H9 (cell line): ENCODE results near the gene SLIT2. TPM values are rescaled to one million over a fixed set of nuclear protein-coding genes. Genes with fewer than 3 reads are reported as not detected.

Experiments
- DNase-seq: peaks from one replicate; pipeline ENCODE4 v3.0.0-alpha.2; 2017
- H2AFZ ChIP-seq: one replicate; pipeline ENCODE4 v1.6.1; 2013; ENCODE audit warnings: mild to moderate bottlenecking, low read length, control low read depth, moderate library complexity
- H2AK5ac ChIP-seq: 2 replicates; pipeline ENCODE4 v1.6.1; 2013; ENCODE audit warnings: low read length, control low read depth, mixed read lengths; ENCODE audit not compliant: insufficient read length
- H2BK120ac ChIP-seq: one replicate; pipeline ENCODE4 v1.6.1; 2013; ENCODE audit warnings: low read depth, mild to moderate bottlenecking, low read length, control low read depth, inconsistent platforms; ENCODE audit not compliant: poor library complexity, severe bottlenecking
- H2BK12ac ChIP-seq: 2 replicates; pipeline ENCODE4 v1.6.1; 2013; ENCODE audit warnings: low read length, control low read depth, mixed read lengths, low read depth; ENCODE audit not compliant: insufficient read length
- H2BK15ac ChIP-seq: 2 replicates; pipeline ENCODE4 v1.6.1; 2013; ENCODE audit warnings: low read depth, low read length, control low read depth
- H2BK20ac ChIP-seq: one replicate; pipeline ENCODE4 v1.6.1; 2013; ENCODE audit warnings: low read depth, mild to moderate bottlenecking, low read length, control low read depth, inconsistent platforms; ENCODE audit not compliant: poor library complexity, severe bottlenecking
- H2BK5ac ChIP-seq: 2 replicates; pipeline ENCODE4 v1.6.1; 2013; ENCODE audit warnings: low read length, control low read depth, mixed read lengths; ENCODE audit not compliant: insufficient read length
- H3K14ac ChIP-seq: 2 replicates; pipeline ENCODE4 v1.6.1; 2013; ENCODE audit warnings: low read length, control low read depth; ENCODE audit not compliant: insufficient read depth
- H3K18ac ChIP-seq: 2 replicates; pipeline ENCODE4 v1.6.1; 2013; ENCODE audit warnings: low read depth, mild to moderate bottlenecking, mixed read lengths, low read length, control low read depth; ENCODE audit not compliant: insufficient read length
- H3K23ac ChIP-seq: 2 replicates; pipeline ENCODE4 v1.6.1; 2013; ENCODE audit warnings: low read length, control low read depth, mixed read lengths, low read depth; ENCODE audit not compliant: insufficient read length
- H3K23me2 ChIP-seq: 2 replicates; pipeline ENCODE4 v1.6.1; 2013; ENCODE audit warnings: low read depth, mild to moderate bottlenecking, mixed read lengths, low read length, control low read depth; ENCODE audit not compliant: insufficient read length, poor library complexity, severe bottlenecking
- H3K27ac ChIP-seq: 2 replicates; pipeline ENCODE4 v1.5.1; 2013; ENCODE audit warnings: low read length, control low read depth, mixed read lengths, low read depth; ENCODE audit not compliant: insufficient read length
- H3K27me3 ChIP-seq: 2 replicates; pipeline ENCODE4 v1.6.1; 2013; ENCODE audit warnings: low read length, control low read depth, inconsistent platforms; ENCODE audit not compliant: insufficient read depth
- H3K4ac ChIP-seq: 2 replicates; pipeline ENCODE4 v1.6.1; 2013; ENCODE audit warnings: low read depth, mild to moderate bottlenecking, control low read depth, inconsistent platforms, low read length, moderate library complexity
- H3K4me1 ChIP-seq: 2 replicates; pipeline ENCODE4 v1.6.1; 2013; ENCODE audit warnings: low read length, control low read depth, inconsistent platforms; ENCODE audit not compliant: insufficient read depth
- H3K4me2 ChIP-seq: 2 replicates; pipeline ENCODE4 v1.6.1; 2013; ENCODE audit warnings: low read length, control low read depth, mixed read lengths; ENCODE audit not compliant: insufficient read length, insufficient read depth
- H3K56ac ChIP-seq: 2 replicates; pipeline ENCODE4 v1.6.1; 2013; ENCODE audit warnings: low read depth, mild to moderate bottlenecking, mixed read lengths, low read length, control low read depth; ENCODE audit not compliant: insufficient read length
- H3K79me1 ChIP-seq: 2 replicates; pipeline ENCODE4 v1.6.1; 2013; ENCODE audit warnings: low read depth, mild to moderate bottlenecking, moderate library complexity, low read length, control low read depth, inconsistent platforms; ENCODE audit not compliant: insufficient read depth, poor library complexity, severe bottlenecking
- H3K79me2 ChIP-seq: 2 replicates; pipeline ENCODE4 v1.6.1; 2013; ENCODE audit warnings: low read length, control low read depth, inconsistent platforms; ENCODE audit not compliant: insufficient read depth
- H3K9ac ChIP-seq: 2 replicates; pipeline ENCODE4 v1.6.1; 2013; ENCODE audit warnings: low read length, control low read depth, mixed read lengths; ENCODE audit not compliant: insufficient read length; ENCODE audit errors: extremely low read depth
- H3K9me3 ChIP-seq: one replicate; pipeline ENCODE4 v1.6.1; 2013; ENCODE audit warnings: low read depth, low read length, inconsistent platforms; ENCODE audit not compliant: control insufficient read depth
- H3T11ph ChIP-seq: one replicate; pipeline ENCODE4 v1.6.1; 2013; ENCODE audit warnings: mild to moderate bottlenecking, low read length, control low read depth, inconsistent platforms
- H4K20me1 ChIP-seq: one replicate; pipeline ENCODE4 v1.6.1; 2013; ENCODE audit not compliant: control insufficient read depth, insufficient read length, insufficient read depth
- H4K5ac ChIP-seq: 2 replicates; pipeline ENCODE4 v1.6.1; 2013; ENCODE audit warnings: low read depth, mild to moderate bottlenecking, mixed read lengths, low read length, control low read depth; ENCODE audit not compliant: insufficient read length
- H4K8ac ChIP-seq: replicated peaks from 2 replicates; pipeline ENCODE4 v1.6.1; 2013; ENCODE audit warnings: low read length, control low read depth, mixed read lengths, low read depth; ENCODE audit not compliant: insufficient read length
- H4K91ac ChIP-seq: 2 replicates; pipeline ENCODE4 v1.6.1; 2013; ENCODE audit warnings: low read depth, mild to moderate bottlenecking, moderate library complexity, mixed read lengths, low read length, control low read depth; ENCODE audit not compliant: insufficient read length
- H3K27ac Mint-ChIP-seq, 3 experiments: 2 replicates in 2 of 3; 3 replicates in 1 of 3; pipeline ENCODE4 v1.8.0; 2020 to 2021; ENCODE audit warnings: mixed read lengths in 3 of 3, mild to moderate bottlenecking in 1 of 3, moderate library complexity in 1 of 3
- H3K27me3 Mint-ChIP-seq: 2 replicates; pipeline ENCODE4 v1.8.0; 2021; ENCODE audit warnings: low read depth, mild to moderate bottlenecking, moderate library complexity, mixed read lengths
- H3K36me3 Mint-ChIP-seq, 3 experiments: 2 replicates in 2 of 3; 3 replicates in 1 of 3; pipeline ENCODE4 v1.8.0; 2020 to 2021; ENCODE audit warnings: low read depth in 3 of 3, mixed read lengths in 3 of 3; ENCODE audit not compliant: insufficient read depth in 1 of 3
- H3K4me1 Mint-ChIP-seq, 2 experiments: 2 replicates each; pipeline ENCODE4 v1.8.0; 2020; ENCODE audit warnings: mixed read lengths in 2 of 2
- H3K4me3 Mint-ChIP-seq, 2 experiments: 2 replicates in 1 of 2; 3 replicates in 1 of 2; pipeline ENCODE4 v1.8.0; 2020 to 2021; ENCODE audit warnings: mild to moderate bottlenecking in 2 of 2, mixed read lengths in 2 of 2, moderate library complexity in 1 of 2
- H3K9me3 Mint-ChIP-seq, 2 experiments: 2 replicates in 1 of 2; 3 replicates in 1 of 2; pipeline ENCODE4 v1.8.0; 2020; ENCODE audit warnings: mild to moderate bottlenecking in 2 of 2, mixed read lengths in 2 of 2, moderate library complexity in 1 of 2
- CTCF ChIP-seq: fragments of 200-600 bp; sonication (generic); conservative IDR thresholded peaks from 3 replicates; pipeline ENCODE4 v1.8.0; 2021; ENCODE audit warnings: antibody characterized with exemption, mild to moderate bottlenecking
- total RNA-seq: library from RNA; stranded (reverse); gene quantifications from 2 replicates; pipeline ENCODE4 v1.2.1, GENCODE V29; 2021

Gene SLIT2
- total RNA-seq, 1 experiment from 2014 or later = 1.3 TPM

GRCh38 chr4:20298455-20298854 is 46.8 kb downstream of the SLIT2 start:
- Histone ChIP-seq H4K8ac (no peak overlapping the region), H3K27ac (no peak overlapping the region), H2AFZ (no peak overlapping the region), H2BK120ac (no peak overlapping the region), H3K27me3 (no peaks in the 10 kb centered on the region), H2BK15ac (no peak overlapping the region), H3K23me2 (no peaks in the 10 kb centered on the region), H3K4me1 (no peaks in the 10 kb centered on the region), H3K9me3 (no peaks in the 10 kb centered on the region), H2BK12ac (no peak overlapping the region), H4K20me1 (no peaks in the 10 kb centered on the region), H3K23ac (no peak overlapping the region), H3K56ac (no peak overlapping the region), H3K4me2 (no peak overlapping the region), H3K14ac (no peak overlapping the region), H2BK20ac (no peak overlapping the region), H4K5ac (no peak overlapping the region), H2BK5ac (no peak overlapping the region), H2AK5ac (no peak overlapping the region), H4K91ac (no peak overlapping the region), H3K18ac (no peak overlapping the region), H3K79me1 (no peaks in the 10 kb centered on the region), H3K9ac (no peak overlapping the region), H3T11ph (no peak overlapping the region), H3K79me2 (no peaks in the 10 kb centered on the region), H3K4ac (no peak overlapping the region)
- DNase-seq = no peak
- H3K27ac Mint-ChIP-seq = no peak overlapping the region
- no peak overlapping the region for H3K4me3 Mint-ChIP-seq
- no peaks in the 10 kb centered on the region for H3K27me3 Mint-ChIP-seq
- H3K36me3 Mint-ChIP-seq = no peaks in the 10 kb centered on the region
- no peaks in the 10 kb centered on the region for H3K9me3 Mint-ChIP-seq
- TF ChIP-seq CTCF = no peak
- peaks cover 0 to 2% of the 10 kb centered on the region in 2 experiments; a peak in 1 of 4 replicates for H3K4me1 Mint-ChIP-seq
